Glomerular endothelial cell (primary cell): Measurements from ENCODE around the gene ADARB2. TPM values are rescaled to one million over a fixed set of nuclear protein-coding genes. Genes with fewer than 3 reads are reported as not detected.

Source experiments
- DNase-seq: peaks from one replicate; pipeline ENCODE4 v3.0.0-alpha.2; 2011; ENCODE audit warnings: low read depth, low spot score; ENCODE audit errors: extremely low read depth
- total RNA-seq: library from RNA; depleted of rRNA; stranded (reverse); fragments of >200 nt; gene quantifications from 2 replicates; pipeline ENCODE4 v1.2.3, GENCODE V29; 2015

ADARB2 gene
- total RNA-seq, 1 donor from 2014 or later: 0.23 TPM

DNA sequence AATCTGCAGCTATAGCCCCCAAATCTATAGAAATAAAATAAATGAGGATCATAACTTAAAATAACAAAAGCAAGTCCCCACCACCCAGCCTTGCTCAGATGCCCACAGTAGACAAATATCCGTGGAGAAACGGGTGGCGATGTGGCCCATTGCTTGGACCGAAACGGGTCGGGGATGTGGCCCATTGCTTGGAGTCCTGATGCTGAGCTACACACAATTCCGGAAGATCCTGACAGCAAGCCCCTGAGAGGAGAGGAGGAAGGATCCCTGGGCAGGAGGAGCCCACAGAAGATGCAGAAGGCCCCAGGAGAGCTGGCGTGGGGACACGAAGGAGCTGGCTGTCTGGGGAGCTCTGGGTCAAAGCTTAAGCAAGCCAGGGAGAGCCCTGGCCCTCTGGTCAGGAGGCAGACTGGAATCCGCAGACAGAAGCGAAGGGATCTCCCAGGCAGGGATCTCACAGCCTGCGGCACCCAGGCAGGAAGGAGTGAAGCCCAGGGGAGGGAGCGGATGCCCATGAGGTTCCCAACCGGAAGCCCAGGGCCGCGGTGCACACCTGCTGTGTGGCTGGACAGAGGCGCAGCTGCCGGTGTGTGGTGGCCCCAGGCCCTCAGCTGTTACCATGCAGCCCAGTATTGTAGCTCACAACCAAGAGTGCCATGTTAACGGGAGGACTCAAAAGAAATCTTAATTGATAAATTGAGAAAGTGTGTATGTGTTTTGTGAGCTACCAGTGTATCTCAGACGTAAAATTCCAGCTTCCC is 138.8 kb downstream of the ADARB2 start:
- DNase-seq: no peak

- DNase-seq: no peak
These were observed 139.8 kb downstream of the ADARB2 start for GRCh38 chr10:1597370-1598146.

DNA sequence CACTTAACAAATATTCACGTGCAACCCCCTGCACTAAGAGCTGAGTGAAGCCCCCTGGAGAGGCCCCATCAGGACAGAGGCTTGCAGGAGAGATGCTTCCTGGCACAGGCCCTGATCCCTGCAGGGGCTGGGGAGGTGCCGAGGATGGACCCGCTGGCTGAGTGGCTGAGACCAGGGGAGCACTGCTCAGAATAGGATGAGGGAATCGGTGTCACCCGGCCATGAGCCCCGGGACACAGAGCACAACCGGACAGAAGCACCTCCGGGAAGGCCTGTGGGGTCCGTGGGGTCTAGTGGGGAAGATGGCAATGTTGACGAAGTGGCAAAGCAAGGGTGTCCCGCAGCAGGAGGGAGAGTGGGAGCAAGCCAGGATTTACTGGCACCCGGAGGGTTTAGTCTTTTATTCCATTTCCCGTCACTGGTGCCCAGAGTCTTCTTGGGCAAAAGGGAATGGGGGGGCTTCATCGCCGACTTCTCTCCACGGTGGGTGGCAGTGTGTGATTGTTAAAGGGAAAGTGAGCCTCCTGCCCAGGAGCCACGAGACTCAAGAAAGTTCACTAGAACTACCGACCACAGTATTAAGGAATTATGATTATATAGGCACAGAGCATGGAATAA is 140.7 kb downstream of the ADARB2 start:
- DNase-seq: no peak

DNA sequence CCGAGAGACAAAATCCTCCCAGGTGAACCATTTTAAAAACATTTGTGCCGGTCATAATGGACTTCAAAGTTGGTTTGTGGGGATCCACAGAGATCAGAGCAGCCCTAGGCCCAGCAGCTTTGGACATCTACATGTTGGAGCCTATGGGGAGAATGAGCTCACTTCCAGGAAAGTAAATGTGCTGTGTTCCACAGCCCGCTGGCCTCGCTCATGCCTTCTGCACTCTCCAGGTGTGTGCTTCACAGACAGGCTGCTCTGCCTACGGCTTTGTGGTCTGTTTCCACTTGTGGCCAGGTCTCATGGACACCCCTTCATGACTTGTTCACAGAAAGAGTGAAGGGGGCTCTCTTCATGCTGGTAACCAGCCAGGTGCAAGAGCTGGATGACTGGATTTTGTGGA is 141.6 kb downstream of the ADARB2 start:
- no peak for DNase-seq

DNA sequence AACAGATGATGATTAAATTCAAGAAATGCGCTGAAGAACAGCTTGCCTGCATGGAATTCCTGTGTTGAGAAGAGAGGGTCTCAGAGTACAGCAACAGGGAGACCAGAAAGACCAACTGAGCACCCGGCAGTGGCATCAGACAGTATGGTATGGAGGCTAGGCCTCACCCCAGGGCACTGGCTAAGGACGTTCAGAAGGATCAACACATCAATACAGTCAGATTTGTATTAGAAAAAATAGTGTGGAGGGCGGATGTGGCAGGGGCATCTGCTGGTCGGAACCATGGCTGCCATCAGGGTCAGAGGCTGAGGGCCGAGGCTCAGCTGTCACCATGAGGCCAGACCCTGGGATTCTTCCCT is 142.1 kb downstream of the ADARB2 start:
- DNase-seq: no peak

- DNase-seq: no peak
These were observed 142.7 kb downstream of the ADARB2 start for GRCh38 chr10:1594372-1595241.

GRCh38 chr10:1591742-1592141 is 145.6 kb downstream of the ADARB2 start:
- DNase-seq: no peak

GRCh38 chr10:1591045-1591444 is 146.3 kb downstream of the ADARB2 start:
- no peak for DNase-seq

DNA sequence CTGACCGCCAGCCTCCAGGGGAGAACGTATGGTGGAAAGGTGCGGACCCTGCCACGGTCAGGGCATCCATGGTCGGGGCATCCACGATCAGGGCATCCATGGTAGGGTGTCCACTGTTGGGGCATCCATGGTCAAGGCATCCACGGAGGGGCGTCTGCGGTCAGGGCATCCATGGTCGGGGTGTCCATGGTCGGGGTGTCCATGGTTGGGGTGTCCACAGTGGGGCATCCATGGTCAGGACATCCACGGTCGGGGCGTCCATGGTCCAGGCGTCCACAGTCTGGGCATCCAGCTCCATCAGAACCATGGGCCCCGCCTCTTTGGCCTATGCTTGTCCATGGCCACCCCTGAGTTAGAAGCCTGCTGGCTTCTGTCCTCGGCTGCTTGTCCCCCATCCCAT is 148.1 kb downstream of the ADARB2 start:
- no peak for DNase-seq

- DNase-seq: no peak
These were observed 154.6 kb downstream of the ADARB2 start for GRCh38 chr10:1582739-1583138.

GRCh38 chr10:1581189-1581588 is 156.1 kb downstream of the ADARB2 start:
- no peak for DNase-seq

- no peak for DNase-seq
These were observed 157.7 kb downstream of the ADARB2 start for GRCh38 chr10:1579671-1580070.

DNA sequence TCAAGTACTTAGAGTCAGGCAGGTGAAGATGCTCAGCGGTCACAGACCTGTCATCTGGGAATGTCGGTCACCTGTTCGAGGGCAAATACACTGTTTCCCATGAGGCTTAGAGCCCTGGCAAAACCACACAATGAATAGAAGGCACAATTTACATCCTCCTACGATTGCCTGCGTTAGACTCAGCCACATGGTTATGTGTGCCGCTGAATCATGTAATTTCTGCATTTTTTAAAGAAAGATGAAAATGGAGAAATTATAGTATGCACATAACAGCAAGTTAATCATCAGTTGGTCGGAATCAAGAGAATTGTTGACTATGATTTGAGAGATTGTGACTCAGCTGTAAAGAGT is 158.2 kb downstream of the ADARB2 start:
- DNase-seq: no peak

GRCh38 chr10:1578392-1579140 is 158.8 kb downstream of the ADARB2 start:
- no peak for DNase-seq

GRCh38 chr10:1577945-1578344 is 159.4 kb downstream of the ADARB2 start:
- no peak for DNase-seq

GRCh38 chr10:1577373-1577770 is 160.0 kb downstream of the ADARB2 start:
- no peak for DNase-seq

GRCh38 chr10:1576467-1577372 is 160.6 kb downstream of the ADARB2 start:
- no peak for DNase-seq

- no peak for DNase-seq
These were observed 161.7 kb downstream of the ADARB2 start for GRCh38 chr10:1575481-1576244.

- no peak for DNase-seq
These were observed 162.6 kb downstream of the ADARB2 start for GRCh38 chr10:1574719-1575118.
